Keratinocyte (primary cell): Measurements from ENCODE around the gene MYRFL.

ENCODE experiments used
- EZH2 ChIP-seq: IDR thresholded peaks from one replicate; pipeline ENCODE4 v1.6.1; 2012; ENCODE audit warnings: inconsistent platforms, mild to moderate bottlenecking, low read length, moderate library complexity
- TF ChIP-seq, protein P1 (sequence below), 3 experiments: IDR thresholded peaks in 1 of 3; conservative IDR thresholded peaks in 1 of 3; optimal IDR thresholded peaks in 1 of 3; 2 replicates in 2 of 3; 3 replicates in 1 of 3; pipeline versions ENCODE3 to v1.5.1; 2011; ENCODE audit warnings: low read length in 3 of 3, mild to moderate bottlenecking in 3 of 3, moderate library complexity in 2 of 3, control low read depth in 1 of 3, inconsistent platforms in 1 of 3; ENCODE audit not compliant: insufficient read depth in 2 of 3; ENCODE audit errors: extremely low read depth in 1 of 3

- TF ChIP-seq, protein P1, sequence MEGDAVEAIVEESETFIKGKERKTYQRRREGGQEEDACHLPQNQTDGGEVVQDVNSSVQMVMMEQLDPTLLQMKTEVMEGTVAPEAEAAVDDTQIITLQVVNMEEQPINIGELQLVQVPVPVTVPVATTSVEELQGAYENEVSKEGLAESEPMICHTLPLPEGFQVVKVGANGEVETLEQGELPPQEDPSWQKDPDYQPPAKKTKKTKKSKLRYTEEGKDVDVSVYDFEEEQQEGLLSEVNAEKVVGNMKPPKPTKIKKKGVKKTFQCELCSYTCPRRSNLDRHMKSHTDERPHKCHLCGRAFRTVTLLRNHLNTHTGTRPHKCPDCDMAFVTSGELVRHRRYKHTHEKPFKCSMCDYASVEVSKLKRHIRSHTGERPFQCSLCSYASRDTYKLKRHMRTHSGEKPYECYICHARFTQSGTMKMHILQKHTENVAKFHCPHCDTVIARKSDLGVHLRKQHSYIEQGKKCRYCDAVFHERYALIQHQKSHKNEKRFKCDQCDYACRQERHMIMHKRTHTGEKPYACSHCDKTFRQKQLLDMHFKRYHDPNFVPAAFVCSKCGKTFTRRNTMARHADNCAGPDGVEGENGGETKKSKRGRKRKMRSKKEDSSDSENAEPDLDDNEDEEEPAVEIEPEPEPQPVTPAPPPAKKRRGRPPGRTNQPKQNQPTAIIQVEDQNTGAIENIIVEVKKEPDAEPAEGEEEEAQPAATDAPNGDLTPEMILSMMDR (optimal IDR thresholded peaks at IDR 0.05 in 1 of 3, IDR thresholded peaks at IDR 0.05 in 1 of 3, conservative IDR thresholded peaks at IDR 0.05 in 1 of 3; ENCODE audit: extremely low read depth in 1 of 3, insufficient read depth in 2 of 3, low read length in 3 of 3) = no peak
- no peak for TF ChIP-seq EZH2
Measured at GRCh38 chr12:70005864-70006618, 181.0 kb downstream of the MYRFL start.
